ENCODE results near the gene LINGO3. TPM values are rescaled to one million over a fixed set of nuclear protein-coding genes. Genes with fewer than 3 reads are reported as not detected.

LINGO3 gene
- total and polyA plus RNA-seq, 3 donors from 2014 or later = 0.45 to 3.5 (median 2.1) TPM

- H3K4me1 ChIP-seq = peaks cover 4% of the 10 kb centered on the region
- intact Hi-C loops (cut with DNase I; ENCODE audit: low total_unique reads) = no loop called here
- H3K36me3 ChIP-seq (ENCODE audit: low read depth, missing control alignments) = no peaks in the 10 kb centered on the region
- TF ChIP-seq POLR2A (IDR thresholded peaks at IDR 0.05) = no peak
- TF ChIP-seq, protein P1, sequence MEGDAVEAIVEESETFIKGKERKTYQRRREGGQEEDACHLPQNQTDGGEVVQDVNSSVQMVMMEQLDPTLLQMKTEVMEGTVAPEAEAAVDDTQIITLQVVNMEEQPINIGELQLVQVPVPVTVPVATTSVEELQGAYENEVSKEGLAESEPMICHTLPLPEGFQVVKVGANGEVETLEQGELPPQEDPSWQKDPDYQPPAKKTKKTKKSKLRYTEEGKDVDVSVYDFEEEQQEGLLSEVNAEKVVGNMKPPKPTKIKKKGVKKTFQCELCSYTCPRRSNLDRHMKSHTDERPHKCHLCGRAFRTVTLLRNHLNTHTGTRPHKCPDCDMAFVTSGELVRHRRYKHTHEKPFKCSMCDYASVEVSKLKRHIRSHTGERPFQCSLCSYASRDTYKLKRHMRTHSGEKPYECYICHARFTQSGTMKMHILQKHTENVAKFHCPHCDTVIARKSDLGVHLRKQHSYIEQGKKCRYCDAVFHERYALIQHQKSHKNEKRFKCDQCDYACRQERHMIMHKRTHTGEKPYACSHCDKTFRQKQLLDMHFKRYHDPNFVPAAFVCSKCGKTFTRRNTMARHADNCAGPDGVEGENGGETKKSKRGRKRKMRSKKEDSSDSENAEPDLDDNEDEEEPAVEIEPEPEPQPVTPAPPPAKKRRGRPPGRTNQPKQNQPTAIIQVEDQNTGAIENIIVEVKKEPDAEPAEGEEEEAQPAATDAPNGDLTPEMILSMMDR (IDR thresholded peaks at IDR 0.05) = no peak
- H3K9me3 ChIP-seq = no peaks in the 10 kb centered on the region
- no peaks in the 10 kb centered on the region for H3K27me3 ChIP-seq
- DNase-seq = no peak
- WGBS, 2 donors = 97 to 98% methylated on average over 12 to 27 of the region's 27 CpGs
- no peak overlapping the region for H3K27ac ChIP-seq
- no peak overlapping the region for H3K4me3 ChIP-seq
Observed at GRCh38 chr19:2334426-2334825, 26.5 kb upstream of the LINGO3 start.

GRCh38 chr19:2333807-2334211, 25.9 kb upstream of the LINGO3 start:
- 81 to 100% methylated on average over 1 to 11 of the region's 11 CpGs for WGBS, 2 donors
- no peak for TF ChIP-seq POLR2A (IDR thresholded peaks at IDR 0.05)
- TF ChIP-seq, protein P1 (IDR thresholded peaks at IDR 0.05) = no peak
- H3K4me3 ChIP-seq = no peak overlapping the region
- no peak overlapping the region for H3K27ac ChIP-seq
- intact Hi-C loops (cut with DNase I; ENCODE audit: low total_unique reads) = no loop called here
- no peaks in the 10 kb centered on the region for H3K36me3 ChIP-seq (ENCODE audit: low read depth, missing control alignments)
- no peak for DNase-seq
- no peaks in the 10 kb centered on the region for H3K27me3 ChIP-seq
- H3K4me1 ChIP-seq = peaks cover 7% of the 10 kb centered on the region
- no peaks in the 10 kb centered on the region for H3K9me3 ChIP-seq

GRCh38 chr19:2333027-2333806, 25.3 kb upstream of the LINGO3 start:
- no peaks in the 10 kb centered on the region for H3K27me3 ChIP-seq
- no peak overlapping the region for H3K4me3 ChIP-seq
- peaks cover 7% of the 10 kb centered on the region for H3K4me1 ChIP-seq
- WGBS, 2 donors = 81 to 90% methylated on average over 19 to 27 of the region's 27 CpGs
- intact Hi-C loops (cut with DNase I; ENCODE audit: low total_unique reads) = no loop called here
- no peak overlapping the region for H3K27ac ChIP-seq
- DNase-seq = no peak
- H3K36me3 ChIP-seq (ENCODE audit: low read depth, missing control alignments) = no peaks in the 10 kb centered on the region
- no peak for TF ChIP-seq POLR2A (IDR thresholded peaks at IDR 0.05)
- TF ChIP-seq, protein P1 (IDR thresholded peaks at IDR 0.05) = no peak
- no peaks in the 10 kb centered on the region for H3K9me3 ChIP-seq

DNA sequence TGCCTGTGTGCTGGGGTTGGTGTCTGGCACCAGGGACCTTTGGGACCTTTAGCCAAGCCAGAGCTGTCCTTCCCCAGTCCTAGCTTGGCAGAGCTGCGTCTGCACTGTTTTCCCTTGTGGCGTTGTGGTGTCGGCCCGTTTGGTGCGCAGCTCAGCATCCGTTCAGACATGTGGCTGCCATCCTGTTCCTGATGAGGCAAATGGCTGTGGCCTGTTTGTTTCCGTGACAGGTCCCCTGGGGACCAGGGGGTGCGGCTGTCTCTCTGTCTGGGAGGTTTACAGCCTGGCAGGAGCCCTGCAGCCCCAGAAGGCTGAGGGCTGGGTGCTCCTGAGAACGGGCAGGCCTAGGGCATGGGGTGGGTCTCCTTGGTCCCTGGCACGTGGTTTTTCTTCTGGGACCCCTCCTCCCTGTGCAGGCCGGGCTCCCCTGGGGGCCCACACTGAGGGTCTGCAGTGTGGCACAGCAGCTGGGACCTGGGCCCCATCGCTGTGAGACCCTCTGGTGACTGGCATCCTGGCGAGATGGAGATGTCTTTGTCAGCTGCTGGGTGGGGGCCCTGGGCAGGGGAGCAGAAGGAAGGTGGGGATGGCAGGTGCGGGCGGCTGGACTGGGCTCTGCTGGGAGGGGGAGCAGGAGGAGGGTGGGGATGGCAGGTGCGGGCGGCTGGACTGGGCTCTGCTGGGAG, 24.5 kb upstream of the LINGO3 start:
- intact Hi-C loops (cut with DNase I; ENCODE audit: low total_unique reads) = no loop called here
- WGBS, 2 donors = 80 to 82% methylated on average over 12 to 17 of the region's 17 CpGs
- H3K27me3 ChIP-seq = no peaks in the 10 kb centered on the region
- H3K4me3 ChIP-seq = no peak overlapping the region
- peaks cover 10% of the 10 kb centered on the region for H3K4me1 ChIP-seq
- TF ChIP-seq, protein P1 (IDR thresholded peaks at IDR 0.05) = no peak
- no peak for TF ChIP-seq POLR2A (IDR thresholded peaks at IDR 0.05)
- no peaks in the 10 kb centered on the region for H3K9me3 ChIP-seq
- H3K36me3 ChIP-seq (ENCODE audit: low read depth, missing control alignments) = no peaks in the 10 kb centered on the region
- H3K27ac ChIP-seq = no peak overlapping the region
- DNase-seq = no peak

Data from testis (tissue), 3 donors.